GM10847 (cell line): ENCODE measurements around the gene PLA2G12A.

ENCODE experiments used
- POLR2A ChIP-seq: IDR thresholded peaks from 2 replicates; pipeline ENCODE4 v1.6.1; 2011; ENCODE audit not compliant: insufficient read length; ENCODE audit errors: extremely low read depth

PLA2G12A gene

GRCh38 chr4:109729718-109730618, at the start of gene PLA2G12A:
TSS of gene PLA2G12A (minus strand) at chr4:109730070. CDS start at chr4:109729809, 261 bp downstream.
- TF ChIP-seq POLR2A = peak; percentile 42

- TF ChIP-seq POLR2A = no peak
Measured at GRCh38 chr4:109764789-109765402, 35.0 kb upstream of the PLA2G12A start.

- no peak for TF ChIP-seq POLR2A
Measured at GRCh38 chr4:109764376-109764775, 34.5 kb upstream of the PLA2G12A start.

- TF ChIP-seq POLR2A = no peak
Measured at GRCh38 chr4:109760682-109761081, 30.8 kb upstream of the PLA2G12A start.

GRCh38 chr4:109755656-109756055, 25.8 kb upstream of the PLA2G12A start:
- TF ChIP-seq POLR2A = no peak

- TF ChIP-seq POLR2A = no peak
Measured at GRCh38 chr4:109754093-109754857, 24.4 kb upstream of the PLA2G12A start.

- TF ChIP-seq POLR2A = no peak
Measured at GRCh38 chr4:109752525-109752924, 22.7 kb upstream of the PLA2G12A start.

GRCh38 chr4:109751852-109752251, 22.0 kb upstream of the PLA2G12A start:
- TF ChIP-seq POLR2A = no peak

- no peak for TF ChIP-seq POLR2A
Measured at GRCh38 chr4:109750652-109751244, 20.9 kb upstream of the PLA2G12A start.

- no peak for TF ChIP-seq POLR2A
Measured at GRCh38 chr4:109749388-109750082, 19.7 kb upstream of the PLA2G12A start.

GRCh38 chr4:109748114-109748513, 18.2 kb upstream of the PLA2G12A start:
- no peak for TF ChIP-seq POLR2A

- no peak for TF ChIP-seq POLR2A
Measured at GRCh38 chr4:109746728-109747127, 16.9 kb upstream of the PLA2G12A start.

GRCh38 chr4:109745830-109746229, 16.0 kb upstream of the PLA2G12A start:
- no peak for TF ChIP-seq POLR2A

- no peak for TF ChIP-seq POLR2A
Measured at GRCh38 chr4:109739547-109739946, 9.7 kb upstream of the PLA2G12A start.
